ENCODE results near the gene ZBTB49.

Gene ZBTB49

DNA sequence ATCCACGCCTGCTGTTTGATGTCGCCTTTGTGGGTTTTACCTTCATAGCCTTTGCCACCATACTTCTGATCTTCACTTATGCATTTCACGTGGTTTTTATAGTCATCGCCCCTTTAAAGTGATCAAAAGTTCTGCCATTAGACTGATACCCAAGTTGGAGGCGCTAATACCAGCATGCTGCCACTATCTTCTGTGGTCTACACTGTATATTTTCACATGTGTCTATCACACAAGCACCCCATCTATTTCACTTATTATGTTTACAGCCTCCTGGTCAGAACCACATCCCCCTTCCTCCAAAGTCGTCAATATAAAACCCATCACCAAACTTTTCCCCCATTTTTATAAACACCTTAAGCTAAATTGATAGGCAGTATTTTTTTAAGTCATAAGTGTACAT lies 8.3 kb upstream of the ZBTB49 start:
- no peak for DNase-seq

DNA sequence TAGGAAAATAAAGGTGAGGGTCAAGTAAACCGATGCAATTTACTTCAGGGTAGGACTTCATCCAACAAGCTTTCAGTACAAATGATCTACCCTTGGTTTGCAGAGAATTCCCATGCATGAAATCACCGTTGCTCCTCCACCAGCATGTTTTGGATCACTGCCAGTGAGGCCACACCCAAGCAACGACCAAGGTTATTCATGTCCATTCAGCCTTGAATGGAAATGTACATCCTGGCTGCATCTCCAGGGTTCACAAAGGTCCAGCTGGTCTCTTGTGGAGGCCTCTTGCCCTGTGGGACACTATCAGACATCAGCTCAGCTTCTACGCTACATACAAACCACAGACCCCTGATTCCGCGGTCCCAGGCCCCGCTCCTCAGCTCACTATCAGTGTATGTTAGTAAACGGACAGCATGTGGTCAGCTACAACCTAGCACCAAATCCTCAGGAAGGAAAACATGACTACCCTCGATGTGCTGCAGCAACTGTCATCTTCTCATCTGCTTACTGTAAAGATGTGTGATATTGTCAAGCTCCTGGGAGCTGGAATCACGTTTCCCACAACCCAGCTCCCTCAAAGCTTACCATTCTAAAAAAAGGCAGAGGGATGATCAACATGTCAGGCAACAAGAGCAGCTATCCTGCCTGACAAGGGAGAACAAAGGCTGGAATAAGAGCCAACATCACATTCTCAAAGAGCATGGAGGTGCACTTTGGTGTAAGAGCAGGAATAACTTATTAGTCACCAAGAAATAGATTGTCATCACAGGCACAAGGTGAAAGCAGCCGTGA lies 5.0 kb upstream of the ZBTB49 start:
- no peak for DNase-seq

DNA sequence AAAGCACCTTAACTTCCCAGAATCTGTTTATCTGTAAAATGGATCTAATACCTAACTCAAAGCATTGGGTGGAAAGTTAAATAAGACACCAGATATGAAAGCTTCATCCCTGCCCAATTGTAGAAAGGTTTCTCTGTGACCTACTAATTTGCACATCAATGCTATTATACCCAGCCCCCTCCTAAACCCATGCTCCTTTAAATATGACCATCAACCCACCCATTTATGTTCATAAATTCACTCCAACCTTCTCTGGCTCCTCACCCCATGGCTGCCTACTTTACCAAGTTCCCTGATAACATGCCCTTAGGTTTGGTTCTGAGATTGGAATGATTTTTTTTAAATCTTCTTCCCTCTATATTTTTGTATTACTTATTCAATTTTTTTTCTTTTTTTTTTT lies 2.0 kb upstream of the ZBTB49 start:
- no peak for DNase-seq

DNA sequence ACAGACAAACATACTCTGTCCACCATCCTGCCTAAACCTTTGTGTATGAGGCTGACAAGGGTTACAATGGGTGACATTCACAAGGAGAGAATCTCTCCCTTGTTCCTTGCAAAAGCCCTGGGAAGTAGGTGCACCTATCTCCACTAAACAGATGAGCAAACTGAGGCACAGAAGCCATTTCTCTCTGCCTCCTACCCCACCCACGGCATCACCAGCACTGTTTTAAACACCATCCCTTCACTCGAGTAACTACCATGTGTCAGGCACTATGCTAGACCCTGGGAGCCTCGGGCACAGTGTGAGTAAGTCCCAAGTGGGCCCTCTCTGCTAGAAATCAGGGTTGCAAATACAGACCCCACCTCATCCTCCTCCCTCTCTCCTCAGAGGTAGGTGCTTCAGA lies 996 bp upstream of the ZBTB49 start:
- no peak for DNase-seq

DNA sequence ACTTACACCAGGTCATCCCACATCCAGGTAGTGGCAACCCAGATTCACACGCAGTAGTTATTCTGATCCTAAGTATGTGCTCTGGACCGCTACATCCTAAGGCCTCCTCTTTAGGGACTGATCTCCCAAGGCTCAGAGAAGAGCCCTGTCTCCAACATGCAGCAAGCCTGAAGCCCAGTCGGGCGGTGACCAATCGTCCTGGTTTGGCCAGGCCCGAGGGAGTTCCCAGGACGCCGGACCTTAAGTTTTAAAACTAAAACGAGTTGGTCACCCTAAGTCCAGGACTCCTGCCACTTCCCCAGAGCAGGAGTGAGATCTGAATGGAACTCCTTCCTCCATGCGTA lies 482 bp upstream of the ZBTB49 start:
- no peak for DNase-seq

DNA sequence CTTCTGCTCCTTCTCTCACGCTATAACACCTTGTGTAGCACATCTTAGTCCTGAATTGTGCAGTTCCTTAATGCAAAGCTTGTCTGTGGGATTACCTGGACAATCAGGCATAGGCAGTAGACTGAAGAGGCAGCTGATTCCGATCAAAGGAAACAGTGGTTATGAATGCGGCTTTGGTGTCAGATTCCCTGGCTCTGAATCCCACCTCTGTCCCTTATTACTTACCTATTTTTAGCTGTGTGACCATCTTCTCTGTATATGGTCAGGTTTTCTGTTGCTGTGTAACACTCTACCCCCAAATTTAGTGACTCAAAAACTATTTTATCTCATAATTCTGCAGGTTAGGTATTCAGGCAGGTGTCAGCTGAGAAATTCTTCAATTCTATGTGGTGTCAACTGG lies 3.2 kb downstream of the ZBTB49 start:
- DNase-seq, result no peak

DNA sequence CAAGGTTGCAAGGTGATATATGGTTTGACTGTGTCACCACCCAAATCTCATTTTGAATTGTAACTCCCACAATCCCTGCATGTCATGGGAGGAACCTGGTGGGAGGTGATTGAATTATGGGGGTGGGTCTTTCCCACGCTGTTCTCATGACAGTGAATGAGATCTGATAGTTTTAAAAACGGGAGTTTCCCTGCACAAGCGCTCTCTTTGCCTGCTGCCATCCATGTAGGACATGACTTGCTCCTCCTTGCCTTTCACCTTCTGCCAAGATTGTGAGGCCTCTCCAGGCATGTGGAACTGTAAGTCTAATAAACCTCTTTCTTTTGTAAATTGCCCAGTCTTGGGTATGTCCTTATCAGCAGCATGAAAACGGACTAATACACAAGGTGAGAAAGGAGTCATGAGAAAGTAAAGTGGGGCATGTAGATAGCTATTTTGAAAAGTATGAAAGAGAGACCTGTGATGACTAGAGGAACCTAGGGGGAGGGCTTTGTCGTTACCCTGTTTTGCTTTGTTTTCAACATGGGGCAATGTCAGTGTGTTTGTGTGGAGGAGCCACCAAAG lies 6.3 kb downstream of the ZBTB49 start:
- DNase-seq, result no peak

DNA sequence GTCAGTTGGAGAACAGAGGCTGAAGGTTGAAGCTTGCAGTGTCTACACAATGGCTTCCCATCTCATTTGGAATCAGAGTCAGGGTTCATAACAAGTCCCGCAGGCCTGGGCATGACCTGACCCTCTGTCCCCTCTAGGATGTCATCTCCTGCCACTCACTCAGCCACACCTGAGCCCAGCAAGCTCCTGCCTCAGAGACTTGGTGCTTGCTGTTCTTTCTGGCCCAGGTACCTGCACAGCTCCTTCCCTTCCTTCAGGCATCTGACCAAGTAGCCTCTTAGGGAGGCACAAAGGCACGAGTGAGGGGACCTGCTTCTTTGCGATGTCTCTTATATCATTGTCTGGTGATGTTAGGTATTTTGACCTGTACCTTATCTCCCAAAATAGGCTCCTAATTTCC lies 9.0 kb downstream of the ZBTB49 start:
- no peak for DNase-seq

DNA sequence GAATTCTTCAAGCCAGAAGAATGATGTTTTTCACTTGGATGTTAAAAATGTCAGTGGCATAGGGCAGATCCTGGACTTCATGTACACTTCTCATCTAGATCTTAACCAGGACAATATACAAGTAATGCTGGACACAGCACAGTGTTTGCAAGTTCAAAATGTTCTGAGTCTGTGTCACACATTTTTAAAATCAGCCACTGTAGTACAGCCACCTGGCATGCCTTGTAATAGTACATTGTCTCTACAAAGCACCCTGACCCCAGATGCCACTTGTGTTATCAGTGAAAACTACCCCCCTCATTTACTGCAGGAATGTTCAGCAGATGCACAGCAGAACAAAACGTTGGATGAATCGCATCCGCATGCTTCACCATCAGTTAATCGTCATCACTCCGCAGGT lies 11.9 kb downstream of the ZBTB49 start:
- no peak for DNase-seq

DNA sequence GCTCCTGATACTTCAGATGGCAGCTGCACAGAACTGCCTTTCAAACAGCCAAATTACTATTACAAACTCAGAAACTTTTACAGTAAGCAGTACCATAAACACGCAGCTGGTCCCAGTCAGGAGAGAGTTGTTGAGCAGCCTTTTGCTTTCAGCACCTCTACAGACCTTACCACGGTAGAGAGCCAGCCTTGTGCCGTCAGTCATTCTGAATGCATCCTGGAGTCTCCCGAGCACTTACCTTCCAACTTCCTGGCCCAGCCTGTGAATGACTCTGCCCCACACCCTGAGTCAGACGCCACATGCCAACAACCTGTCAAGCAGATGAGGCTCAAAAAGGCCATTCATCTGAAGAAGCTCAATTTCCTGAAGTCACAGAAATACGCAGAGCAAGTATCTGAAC lies 12.4 kb downstream of the ZBTB49 start:
- DNase-seq, result no peak

DNA sequence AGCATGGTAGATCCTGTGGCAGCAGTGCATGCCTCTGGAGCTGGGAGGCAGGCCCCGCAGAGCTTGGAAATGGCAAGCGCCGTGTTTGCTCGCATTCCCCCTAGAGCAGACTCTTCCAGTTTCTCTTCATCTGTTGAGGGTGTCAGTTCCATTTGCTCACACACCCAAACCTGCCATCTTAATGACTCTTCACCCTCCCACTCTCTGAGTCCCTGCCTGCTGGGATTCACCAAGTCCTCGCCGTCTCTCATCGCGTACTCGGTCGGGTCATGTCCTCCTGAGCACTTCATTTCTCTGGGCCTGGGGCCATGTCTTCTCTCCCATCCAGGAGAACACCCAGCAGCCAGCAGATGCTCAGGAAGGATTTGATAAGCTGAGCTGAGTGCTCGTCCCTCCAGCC lies 16.9 kb downstream of the ZBTB49 start:
- DNase-seq, result no peak

DNA sequence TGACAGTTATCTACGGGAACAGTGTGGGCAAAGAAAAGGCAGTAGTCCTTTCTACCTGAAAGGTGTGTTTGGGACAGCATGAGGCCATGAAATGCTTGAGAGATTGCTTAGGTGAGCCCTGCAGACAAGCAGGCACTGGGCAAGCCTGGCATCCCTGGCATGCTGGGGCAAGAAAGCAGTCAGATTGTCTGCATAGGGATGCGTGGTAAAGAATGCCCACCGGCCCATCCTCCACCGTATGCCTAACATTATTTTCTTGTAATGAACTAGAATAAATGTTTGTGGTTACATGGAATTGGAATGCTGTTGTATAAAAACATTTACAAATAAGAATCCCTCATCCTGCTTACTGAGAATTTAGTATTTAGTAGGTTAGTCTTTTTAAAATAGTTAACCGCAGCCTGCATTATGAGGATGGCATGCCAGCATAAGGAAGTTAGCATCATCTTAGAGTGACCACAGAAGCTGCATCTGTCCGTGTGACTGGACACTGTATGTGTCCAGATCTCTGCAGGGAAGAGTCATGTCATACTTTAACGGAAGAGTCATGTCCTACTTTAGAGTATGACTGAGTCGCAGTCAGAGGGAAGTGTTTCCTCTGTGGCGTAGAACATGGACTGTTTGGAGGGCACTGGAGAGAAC lies 18.9 kb downstream of the ZBTB49 start:
- DNase-seq, result no peak

DNA sequence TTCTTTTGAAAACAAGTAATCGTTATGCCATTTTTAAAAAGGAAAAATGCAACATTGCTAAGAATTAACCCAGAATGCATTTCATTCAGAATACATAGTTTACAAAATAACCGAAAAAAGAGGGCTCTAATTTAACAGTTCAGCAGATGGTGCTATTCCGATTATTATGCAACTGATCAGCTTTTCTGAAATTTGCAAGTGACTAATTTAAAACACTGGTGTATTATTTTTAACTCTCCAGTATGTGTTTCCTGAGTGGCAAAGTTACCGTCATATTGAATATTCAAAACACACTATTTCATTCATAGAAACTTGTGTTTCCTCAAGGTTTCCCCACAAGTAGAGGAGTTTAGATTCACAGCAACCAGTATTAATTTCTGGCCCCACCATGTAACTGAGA lies 21.1 kb downstream of the ZBTB49 start:
- no peak for DNase-seq

DNA sequence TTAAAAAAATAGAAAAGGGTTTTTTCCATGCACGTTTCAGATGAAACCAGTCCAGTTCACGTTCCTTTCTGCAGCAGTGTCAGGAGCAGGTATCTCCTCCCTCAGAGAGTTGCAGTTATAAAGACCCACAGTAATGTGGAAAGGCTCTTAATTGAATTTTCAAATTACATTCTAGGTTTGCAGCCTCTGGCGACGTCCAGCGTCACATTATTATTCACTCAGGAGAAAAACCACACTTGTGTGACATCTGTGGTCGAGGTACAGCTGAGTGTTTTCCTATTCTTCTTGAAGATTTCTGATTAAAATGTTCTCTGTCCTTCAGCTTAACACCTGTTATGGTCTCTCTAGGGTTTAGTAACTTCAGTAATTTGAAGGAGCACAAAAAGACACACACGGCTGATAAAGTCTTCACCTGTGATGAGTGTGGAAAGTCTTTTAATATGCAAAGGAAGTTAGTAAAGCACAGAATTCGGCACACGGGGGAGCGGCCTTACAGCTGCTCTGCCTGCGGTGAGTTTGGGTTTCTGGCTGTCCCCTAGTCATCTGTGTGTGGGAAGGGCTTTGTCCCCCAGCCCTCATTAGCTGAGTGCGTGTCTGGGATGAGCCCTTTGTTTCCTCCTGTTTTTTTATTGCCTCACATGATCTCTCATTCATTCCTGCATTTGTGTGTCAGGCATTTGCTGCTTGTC lies 25.6 kb downstream of the ZBTB49 start:
- DNase-seq, result no peak

DNA sequence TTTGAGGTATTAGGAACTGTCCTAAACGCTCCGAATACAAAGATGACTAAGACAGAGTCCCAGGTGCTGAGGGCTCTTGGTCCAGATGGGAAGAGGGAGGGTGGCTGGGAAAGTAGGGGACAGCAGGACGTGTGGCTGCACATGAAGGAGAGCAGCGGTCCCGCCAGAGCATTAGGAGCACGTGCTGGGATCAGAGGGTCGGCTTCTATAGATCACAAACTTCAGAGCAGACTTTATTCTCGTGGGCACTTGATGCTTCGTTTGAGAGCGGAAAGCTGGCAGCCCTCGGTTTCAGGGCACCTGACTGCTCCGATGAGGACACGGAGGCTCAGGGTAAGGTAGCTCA lies 26.1 kb downstream of the ZBTB49 start:
- no peak for DNase-seq

DNA sequence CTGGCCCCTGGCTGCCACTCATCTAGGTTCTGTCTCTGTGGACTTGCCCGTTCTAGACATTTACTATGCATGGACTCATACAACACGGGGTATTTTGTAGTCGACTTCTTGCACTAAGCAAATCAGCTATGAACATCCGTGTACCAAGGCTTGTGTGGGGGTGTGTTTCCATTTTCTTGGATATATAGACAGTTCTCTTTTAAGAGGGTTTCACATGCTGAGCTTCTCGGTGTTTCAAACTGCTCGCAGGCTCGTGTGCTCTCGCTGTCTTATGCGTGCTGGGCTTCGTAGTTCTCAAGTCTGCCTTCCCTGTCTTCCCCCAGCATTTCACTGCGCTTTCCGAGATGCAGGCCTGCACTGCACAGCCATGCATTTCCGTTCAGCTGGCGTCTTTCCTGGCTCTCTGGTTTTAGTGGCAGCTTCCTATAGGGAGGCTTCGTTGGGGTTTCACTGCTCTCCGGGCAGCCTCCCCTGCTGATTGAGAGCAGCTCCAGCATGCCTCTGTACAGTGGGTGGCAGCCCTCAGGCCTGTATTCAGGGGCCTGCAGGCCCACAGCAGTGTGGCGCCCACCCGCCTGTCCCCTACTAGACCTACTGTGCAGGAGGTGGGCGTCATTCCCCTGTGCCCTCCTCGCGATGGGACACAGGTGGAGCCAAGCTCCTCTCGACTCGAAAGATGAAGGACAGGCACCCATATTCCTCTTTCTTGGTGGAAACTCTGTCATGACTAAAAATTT lies 27.6 kb downstream of the ZBTB49 start:
- no peak for DNase-seq

DNA sequence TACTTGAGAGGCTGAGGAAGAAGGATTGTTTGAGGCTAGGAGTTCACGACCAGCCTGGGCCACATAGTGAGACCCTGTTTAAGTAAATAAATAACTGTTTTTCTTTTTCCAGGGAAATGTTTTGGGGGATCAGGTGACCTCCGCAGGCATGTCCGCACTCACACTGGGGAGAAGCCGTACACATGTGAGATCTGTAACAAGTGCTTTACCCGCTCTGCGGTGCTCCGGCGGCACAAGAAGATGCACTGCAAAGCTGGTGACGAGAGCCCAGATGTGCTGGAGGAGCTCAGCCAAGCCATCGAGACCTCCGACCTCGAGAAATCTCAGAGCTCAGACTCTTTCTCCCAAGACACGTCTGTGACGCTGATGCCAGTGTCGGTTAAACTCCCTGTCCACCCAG lies 30.5 kb downstream of the ZBTB49 start:
- DNase-seq, result no peak

DNA sequence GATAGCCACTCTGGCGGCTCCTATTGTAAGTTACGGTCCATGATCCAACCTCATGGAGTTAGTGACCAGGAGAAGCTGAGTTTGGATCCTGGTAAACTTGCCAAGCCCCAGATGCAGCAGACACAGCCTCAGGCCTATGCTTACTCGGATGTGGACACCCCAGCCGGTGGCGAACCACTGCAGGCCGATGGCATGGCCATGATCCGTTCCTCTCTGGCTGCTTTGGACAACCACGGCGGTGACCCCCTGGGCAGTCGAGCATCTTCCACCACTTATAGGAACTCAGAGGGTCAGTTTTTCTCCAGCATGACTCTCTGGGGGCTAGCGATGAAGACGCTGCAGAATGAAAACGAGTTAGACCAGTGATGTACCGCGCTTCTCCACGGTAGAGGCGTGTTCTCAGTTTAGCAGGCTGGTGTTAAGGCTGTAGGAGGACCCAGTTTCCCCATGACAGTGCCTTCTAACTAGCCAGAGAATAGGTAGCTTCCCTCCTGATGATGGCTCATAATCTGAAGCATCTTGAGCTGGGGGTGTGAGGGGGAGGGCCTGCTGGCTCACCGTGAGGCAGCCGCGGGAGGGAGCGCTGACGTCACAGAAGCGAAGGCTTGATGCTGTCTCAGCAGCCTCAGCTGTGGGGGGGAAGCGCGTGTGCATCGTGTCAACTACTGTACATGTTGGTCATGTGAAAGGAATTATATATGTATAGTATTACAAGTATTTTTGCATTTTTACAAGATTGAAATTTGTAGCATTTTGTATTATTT lies 31.1 kb downstream of the ZBTB49 start:
- no peak for DNase-seq

DNA sequence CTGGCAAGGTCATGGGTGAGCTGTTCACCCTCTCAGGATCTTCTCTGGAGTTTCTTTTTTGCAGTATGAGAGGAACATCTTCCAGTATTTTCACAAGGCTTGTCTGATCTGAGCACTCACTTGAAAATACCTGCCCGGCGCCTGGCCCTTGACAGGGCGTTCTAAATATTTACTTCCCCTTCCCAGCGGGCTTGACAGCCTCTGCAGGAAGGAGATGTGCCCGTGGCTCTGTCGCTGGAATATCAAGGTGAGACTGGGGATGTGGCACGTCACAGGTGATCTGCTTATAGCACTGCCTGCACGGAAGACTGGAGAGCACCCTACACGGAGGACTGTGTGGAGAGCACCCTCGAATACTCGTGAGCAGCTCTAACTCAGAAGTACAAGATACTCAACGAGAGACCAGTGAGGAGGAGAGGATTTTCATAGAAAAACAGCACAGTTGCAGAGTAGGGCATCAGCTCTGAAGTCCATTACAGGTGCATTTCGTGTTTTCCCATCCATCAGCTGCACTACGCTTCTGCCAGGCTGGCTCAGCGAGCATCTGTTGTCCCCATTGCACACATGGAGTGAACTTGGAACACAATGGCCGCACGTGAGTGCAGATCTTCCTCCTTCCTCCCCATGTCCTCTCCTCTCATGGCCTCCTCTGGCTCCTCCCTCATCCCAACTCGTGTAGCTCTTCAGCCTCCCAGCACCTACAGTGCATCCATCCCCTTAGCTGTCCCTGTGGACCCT lies 32.1 kb downstream of the ZBTB49 start:
- no peak for DNase-seq

DNA sequence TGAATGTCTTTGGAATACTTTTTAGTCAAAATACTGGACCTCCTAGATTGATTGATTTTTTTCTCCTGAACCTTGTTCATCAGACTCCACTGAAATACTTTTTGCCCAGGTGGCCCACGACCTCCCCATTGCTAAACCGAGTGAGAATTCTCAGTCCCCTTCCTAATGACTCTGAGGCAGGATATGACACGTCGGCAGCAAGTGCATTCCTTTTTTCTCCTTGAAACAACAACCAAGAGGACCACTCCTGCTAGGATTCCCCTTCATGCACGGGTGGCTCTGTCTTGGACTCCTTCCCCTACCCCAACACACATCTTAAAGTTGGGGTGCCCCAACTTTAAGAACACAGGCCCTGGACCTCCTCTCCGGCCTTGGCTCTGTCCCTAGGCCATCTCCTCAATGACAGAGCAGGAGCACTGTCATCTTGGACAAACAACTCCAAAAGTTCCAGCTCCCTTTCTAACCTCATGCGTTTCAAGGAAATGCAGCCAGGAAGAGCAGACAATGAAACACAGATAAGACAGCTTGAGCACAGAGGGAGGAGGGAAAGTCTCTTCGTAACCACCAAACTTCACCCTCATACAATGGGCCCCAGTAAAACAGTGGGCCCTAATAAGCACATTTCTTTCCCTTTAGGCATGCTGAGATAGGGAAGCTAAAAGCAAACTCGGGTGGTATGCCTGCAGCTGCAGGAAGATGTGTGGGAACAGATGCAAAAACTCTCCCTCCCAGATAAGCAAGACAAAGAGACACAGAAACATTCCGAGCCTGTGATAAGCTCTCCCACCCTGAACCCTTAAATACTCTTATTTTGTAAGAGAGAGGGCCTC lies 33.9 kb downstream of the ZBTB49 start:
- DNase-seq, result no peak

DNA sequence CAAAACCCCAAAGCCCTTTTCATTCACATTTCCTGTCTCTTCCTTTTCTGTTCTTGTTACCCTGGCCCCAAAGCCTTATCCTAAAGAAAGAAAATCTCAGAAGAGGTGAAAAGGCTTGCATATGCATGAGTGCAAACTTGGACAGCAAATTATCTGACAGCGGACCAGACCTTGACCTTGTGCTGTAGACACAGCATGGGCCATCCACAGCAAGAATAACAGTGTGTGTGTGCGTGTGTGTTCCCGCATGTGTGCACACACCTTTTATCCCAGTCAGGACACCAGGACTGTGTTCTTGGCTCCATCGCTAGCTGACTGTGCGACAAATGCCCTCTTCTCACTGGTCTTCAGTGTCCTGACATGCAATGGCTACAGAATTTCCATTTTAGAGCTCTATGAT lies 35.3 kb downstream of the ZBTB49 start:
- DNase-seq, result no peak

All from suppressor macrophage (primary cell).